Epithelial cell of esophagus (primary cell): ENCODE results near the gene AMBRA1.

Experiments used
- DNase-seq: peaks from one replicate; pipeline ENCODE4 v3.0.0; 2010; ENCODE audit warnings: low read depth
- H3K4me3 ChIP-seq: 2 replicates; pipeline ENCODE4 v1.5.1; 2011; ENCODE audit warnings: mild to moderate bottlenecking, low read length, control low read depth
- CTCF ChIP-seq: IDR thresholded peaks from 2 replicates; pipeline ENCODE4 v1.5.1; 2011; ENCODE audit warnings: low read depth, mild to moderate bottlenecking, low read length, control low read depth, inconsistent platforms; ENCODE audit not compliant: insufficient read depth; ENCODE audit errors: missing control alignments

Gene AMBRA1

GRCh38 chr11:46447544-46447943, 146.3 kb downstream of the AMBRA1 start:
- TF ChIP-seq CTCF = no peak
- DNase-seq = no peak
- H3K4me3 ChIP-seq = no peak overlapping the region

- TF ChIP-seq CTCF = peak; percentile 25
- DNase-seq = no peak
Measured at GRCh38 chr11:46445920-46446771, 147.7 kb downstream of the AMBRA1 start.

GRCh38 chr11:46445192-46445919, 148.5 kb downstream of the AMBRA1 start:
- DNase-seq = no peak
- no peak overlapping the region for H3K4me3 ChIP-seq
- TF ChIP-seq CTCF = no peak

More at GRCh38 chr11:46445920-46446771, 147.7 kb downstream of the AMBRA1 start:
- H3K4me3 ChIP-seq = no peak overlapping the region

GRCh38 chr11:46444305-46444704, 149.5 kb downstream of the AMBRA1 start:
- no peak for TF ChIP-seq CTCF
- no peak overlapping the region for H3K4me3 ChIP-seq

GRCh38 chr11:46438211-46438610, 155.6 kb downstream of the AMBRA1 start:
- no peak overlapping the region for H3K4me3 ChIP-seq
- no peak for TF ChIP-seq CTCF
- no peak for DNase-seq

More at GRCh38 chr11:46444305-46444704, 149.5 kb downstream of the AMBRA1 start:
- DNase-seq = no peak

- TF ChIP-seq CTCF = no peak
- no peak for DNase-seq
- H3K4me3 ChIP-seq = no peak overlapping the region
Measured at GRCh38 chr11:46437122-46437689, 156.6 kb downstream of the AMBRA1 start.
